CD8-positive, alpha-beta memory T cell (primary cell): Measurements from ENCODE around the gene DOCK9. TPM values are rescaled to one million over a fixed set of nuclear protein-coding genes. Genes with fewer than 3 reads are reported as not detected.
A peak's percentile ranks its signal among the peaks of the same experiment; 100 is the strongest.

Experiments
- CTCF ChIA-PET: fragments of 350-600 bp; sonication (Branson Sonifier 250); formaldehyde crosslinking; loops from one replicate; lab custom pipeline; 2021; ENCODE audit warnings: antibody characterized with exemption; lab: Charles Lee
- POLR2A ChIA-PET: fragments of 350-600 bp; sonication (Branson Sonifier 250); formaldehyde crosslinking; loops from one replicate; lab custom pipeline; 2021; ENCODE audit warnings: antibody characterized with exemption; lab: Charles Lee
- DNase-seq, 5 donors: peaks; one replicate each; pipeline versions ENCODE4 v3.0.0 to v3.0.0-alpha.2; 2020 to 2022; ENCODE audit warnings: mixed read lengths in 1 of 5
- H3K27ac ChIP-seq: one replicate; pipeline ENCODE4 v1.7.0; 2013; ENCODE audit warnings: low read depth, mild to moderate bottlenecking, low read length, moderate library complexity
- H3K27me3 ChIP-seq: 2 replicates; pipeline ENCODE4 v1.7.0; 2013; ENCODE audit warnings: low read length, mild to moderate bottlenecking; ENCODE audit not compliant: insufficient read depth, poor library complexity, severe bottlenecking
- H3K36me3 ChIP-seq: 2 replicates; pipeline ENCODE4 v1.7.0; 2013; ENCODE audit warnings: mild to moderate bottlenecking, low read length, moderate library complexity; ENCODE audit not compliant: insufficient read depth
- H3K4me1 ChIP-seq: 2 replicates; pipeline ENCODE4 v1.7.0; 2013; ENCODE audit warnings: mild to moderate bottlenecking, low read length, moderate library complexity; ENCODE audit not compliant: insufficient read depth
- H3K4me3 ChIP-seq: 2 replicates; pipeline ENCODE4 v1.7.0; 2013; ENCODE audit warnings: mild to moderate bottlenecking, low read length
- H3K9me3 ChIP-seq: 2 replicates; pipeline ENCODE4 v1.7.0; 2013; ENCODE audit warnings: mild to moderate bottlenecking, low read length
- H3K27ac Mint-ChIP-seq, 8 donors: one replicate each; pipeline ENCODE4 v1.8.0; 2020 to 2021; ENCODE audit warnings: mixed read lengths in 8 of 8, mild to moderate bottlenecking in 6 of 8, inconsistent platforms in 3 of 8, moderate library complexity in 3 of 8
- H3K27me3 Mint-ChIP-seq, 2 donors: one replicate each; pipeline ENCODE4 v1.8.0; 2020 to 2021; ENCODE audit warnings: mixed read lengths in 2 of 2, mild to moderate bottlenecking in 1 of 2, moderate library complexity in 1 of 2
- H3K36me3 Mint-ChIP-seq, 3 donors: one replicate each; pipeline ENCODE4 v1.8.0; 2020 to 2021; ENCODE audit warnings: mixed read lengths in 3 of 3, inconsistent platforms in 1 of 3, mild to moderate bottlenecking in 1 of 3
- H3K4me1 Mint-ChIP-seq, 3 donors: one replicate each; pipeline ENCODE4 v1.8.0; 2020 to 2021; ENCODE audit warnings: mixed read lengths in 3 of 3, inconsistent platforms in 1 of 3, mild to moderate bottlenecking in 1 of 3
- H3K4me3 Mint-ChIP-seq, 7 donors: one replicate each; pipeline ENCODE4 v1.8.0; 2020 to 2021; ENCODE audit warnings: mixed read lengths in 7 of 7, mild to moderate bottlenecking in 6 of 7, moderate library complexity in 4 of 7, inconsistent platforms in 2 of 7
- H3K9me3 Mint-ChIP-seq, 5 donors: one replicate each; pipeline ENCODE4 v1.8.0; 2020 to 2022; ENCODE audit warnings: mixed read lengths in 5 of 5, mild to moderate bottlenecking in 3 of 5, moderate library complexity in 2 of 5, inconsistent platforms in 1 of 5
- polyA plus RNA-seq: library from polyadenylated mRNA; unstranded; fragments of 300-500 nt; fragmentation: Illumina TruSeq; gene quantifications from one replicate; pipeline ENCODE4 v1.2.3, GENCODE V29; 2021
- total RNA-seq, 2 experiments: library from RNA; stranded (reverse); gene quantifications; one replicate each; pipeline ENCODE4 v1.2.3, GENCODE V29; 2021

DOCK9 gene
- total and polyA plus RNA-seq, 3 experiments from 2014 or later = 23.9 to 38.9 (median 35.4) TPM

GRCh38 chr13:98960606-98961502, 17.0 kb downstream of the DOCK9 start:
- Histone ChIP-seq H3K9me3 (no peaks in the 10 kb centered on the region), H3K4me3 (no peak overlapping the region), H3K36me3 (no peaks in the 10 kb centered on the region), H3K4me1 (no peaks in the 10 kb centered on the region), H3K27me3 (no peaks in the 10 kb centered on the region), H3K27ac (no peak overlapping the region)
- H3K4me3 Mint-ChIP-seq = peak overlapping the region in 1 of 7 donors; percentile 44
- H3K27ac Mint-ChIP-seq = no peak overlapping the region
- DNase-seq = no peak
- ChIA-PET CTCF (no interaction called here), POLR2A (interaction anchor here (0.5 to 0.6 kb wide), 2 partner anchors 76 to 391 kb away, joined by 4 read pairs; no protein-coding TSS in a partner anchor)
- peaks cover 11 to 35% (median 25%) of the 10 kb centered on the region in 3 donors for H3K4me1 Mint-ChIP-seq
- H3K36me3 Mint-ChIP-seq = peaks cover 2 to 5% (median 4%) of the 10 kb centered on the region in 3 donors
- H3K27me3 Mint-ChIP-seq = no peaks in the 10 kb centered on the region
- no peaks in the 10 kb centered on the region for H3K9me3 Mint-ChIP-seq

DNA sequence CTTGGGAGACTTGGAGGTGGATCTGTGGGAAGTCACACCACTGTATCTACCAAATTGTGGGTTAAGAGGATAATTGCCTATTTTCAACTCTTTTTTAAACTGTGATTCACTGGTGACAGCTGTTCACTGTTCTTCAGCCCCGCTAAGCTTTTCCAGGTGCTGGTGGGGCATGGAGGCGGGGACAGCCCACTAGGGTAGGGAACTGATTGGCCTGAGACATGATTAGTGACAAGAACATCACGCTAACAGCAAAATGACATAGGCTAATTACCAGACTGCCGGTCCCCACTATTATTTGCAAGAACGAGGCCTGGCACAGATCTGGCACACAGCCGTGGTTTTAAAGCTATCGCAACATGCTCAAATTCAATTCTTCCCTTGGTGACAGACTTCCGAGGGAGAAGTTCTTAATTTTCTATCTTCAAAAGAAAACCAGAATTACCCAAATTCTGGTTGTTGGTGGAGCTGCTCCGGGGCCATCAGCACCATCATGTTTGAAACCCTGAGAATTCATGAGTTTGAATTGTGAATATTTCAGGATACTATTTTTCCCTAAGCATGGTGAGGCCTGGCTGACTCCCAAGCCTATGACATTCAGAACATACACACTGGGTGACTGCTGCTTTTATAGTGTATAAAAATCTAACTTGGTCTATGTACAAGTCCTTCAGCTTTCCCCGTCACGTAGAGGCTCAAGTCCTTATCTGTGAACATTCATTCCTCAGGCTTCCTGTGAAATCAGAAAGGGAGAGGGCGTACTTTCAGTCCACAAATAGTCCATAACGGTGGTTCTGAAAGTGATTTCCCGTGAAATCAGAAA, 17.9 kb downstream of the DOCK9 start:
- POLR2A ChIA-PET = interaction anchor here (0.5 kb wide), 1 partner anchor 75 kb away, joined by 4 read pairs; no protein-coding TSS in a partner anchor
- Mint-ChIP-seq H3K9me3 (no peaks in the 10 kb centered on the region), H3K4me1 (peaks cover 10 to 34% (median 22%) of the 10 kb centered on the region in 3 donors), H3K27me3 (no peaks in the 10 kb centered on the region), H3K27ac (no peak overlapping the region), H3K4me3 (no peak overlapping the region), H3K36me3 (peaks cover 4 to 8% (median 5%) of the 10 kb centered on the region in 3 donors)
- no peak for DNase-seq
- CTCF ChIA-PET = no interaction called here
- Histone ChIP-seq H3K27me3 (no peaks in the 10 kb centered on the region), H3K27ac (no peak overlapping the region), H3K36me3 (no peaks in the 10 kb centered on the region), H3K4me1 (no peaks in the 10 kb centered on the region), H3K4me3 (no peak overlapping the region), H3K9me3 (no peaks in the 10 kb centered on the region)

DNA sequence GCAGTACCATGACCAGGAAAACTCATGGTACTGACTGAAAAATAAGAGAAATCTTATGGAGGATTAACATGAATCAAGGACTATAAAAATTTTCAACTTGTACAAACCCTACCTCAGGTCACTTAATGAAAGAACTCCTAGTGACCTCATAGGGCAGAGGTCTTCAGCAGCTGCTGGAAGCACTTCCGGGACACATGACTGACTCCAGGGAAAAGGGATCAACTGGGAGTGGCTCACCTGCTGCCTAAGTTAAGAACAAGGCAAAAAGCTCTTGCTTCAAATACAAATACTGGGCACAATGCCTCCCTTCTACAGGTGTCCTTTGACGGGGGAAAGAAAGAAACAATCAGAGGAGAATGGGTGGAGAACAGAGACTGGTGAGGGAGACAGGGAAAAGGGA, 18.6 kb downstream of the DOCK9 start:
- H3K4me1 ChIP-seq = no peaks in the 10 kb centered on the region
- no peaks in the 10 kb centered on the region for H3K27me3 ChIP-seq
- no peaks in the 10 kb centered on the region for H3K9me3 ChIP-seq
- Mint-ChIP-seq H3K4me1 (peaks cover 10 to 36% (median 22%) of the 10 kb centered on the region in 3 donors), H3K36me3 (peaks cover 3 to 10% (median 5%) of the 10 kb centered on the region in 3 donors), H3K27me3 (no peaks in the 10 kb centered on the region), H3K4me3 (no peak overlapping the region), H3K9me3 (no peaks in the 10 kb centered on the region), H3K27ac (peak overlapping the region in 1 of 8 donors; percentile 73)
- DNase-seq = no peak
- no peak overlapping the region for H3K27ac ChIP-seq
- H3K36me3 ChIP-seq = no peaks in the 10 kb centered on the region
- POLR2A ChIA-PET = no interaction called here
- CTCF ChIA-PET = no interaction called here
- no peak overlapping the region for H3K4me3 ChIP-seq

GRCh38 chr13:98958443-98958794, 19.4 kb downstream of the DOCK9 start:
- Mint-ChIP-seq H3K4me3 (no peak overlapping the region), H3K9me3 (no peaks in the 10 kb centered on the region), H3K27ac (no peak overlapping the region), H3K27me3 (no peaks in the 10 kb centered on the region), H3K36me3 (peaks cover 3 to 19% (median 5%) of the 10 kb centered on the region in 3 donors), H3K4me1 (peaks cover 10 to 39% (median 27%) of the 10 kb centered on the region in 3 donors)
- H3K4me1 ChIP-seq = no peaks in the 10 kb centered on the region
- POLR2A ChIA-PET = no interaction called here
- no peak overlapping the region for H3K27ac ChIP-seq
- H3K4me3 ChIP-seq = no peak overlapping the region
- no peaks in the 10 kb centered on the region for H3K9me3 ChIP-seq
- H3K36me3 ChIP-seq = no peaks in the 10 kb centered on the region
- H3K27me3 ChIP-seq = no peaks in the 10 kb centered on the region
- CTCF ChIA-PET = no interaction called here
- DNase-seq = no peak

- Mint-ChIP-seq H3K36me3 (peaks cover 3 to 24% (median 5%) of the 10 kb centered on the region in 3 donors), H3K4me3 (no peak overlapping the region), H3K9me3 (no peaks in the 10 kb centered on the region), H3K4me1 (peaks cover 10 to 39% (median 27%) of the 10 kb centered on the region in 3 donors), H3K27ac (peak overlapping the region in 1 of 8 donors; percentile 75), H3K27me3 (no peaks in the 10 kb centered on the region)
- H3K4me3 ChIP-seq = no peak overlapping the region
- H3K27ac ChIP-seq = no peak overlapping the region
- H3K9me3 ChIP-seq = no peaks in the 10 kb centered on the region
- no peaks in the 10 kb centered on the region for H3K4me1 ChIP-seq
- ChIA-PET CTCF (no interaction called here), POLR2A (no interaction called here)
- H3K36me3 ChIP-seq = no peaks in the 10 kb centered on the region
- DNase-seq = no peak
- H3K27me3 ChIP-seq = no peaks in the 10 kb centered on the region
Observed at GRCh38 chr13:98957731-98958442, 20.0 kb downstream of the DOCK9 start.

DNA sequence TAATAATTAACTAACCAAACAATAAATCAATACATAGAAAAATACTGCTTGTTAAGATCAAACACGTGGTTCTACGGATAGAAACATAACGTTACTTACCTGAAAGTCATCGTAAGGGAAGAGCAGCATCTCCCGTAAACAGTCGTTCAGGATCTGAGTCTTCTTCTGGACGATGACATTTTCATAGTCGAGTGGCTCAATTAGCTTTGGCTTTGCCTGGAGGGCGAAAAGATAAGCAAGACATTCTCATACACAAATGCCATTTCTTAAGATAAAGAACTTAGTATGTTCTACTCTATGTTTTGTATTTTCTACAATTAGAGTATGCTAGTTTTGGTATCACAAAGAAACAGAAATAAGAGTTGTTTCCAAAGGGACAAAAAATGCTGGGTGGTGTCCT, 22.5 kb downstream of the DOCK9 start:
- Histone ChIP-seq H3K4me1 (no peaks in the 10 kb centered on the region), H3K9me3 (no peaks in the 10 kb centered on the region), H3K27ac (no peak overlapping the region), H3K4me3 (no peak overlapping the region), H3K36me3 (no peaks in the 10 kb centered on the region), H3K27me3 (no peaks in the 10 kb centered on the region)
- DNase-seq = no peak
- Mint-ChIP-seq H3K4me3 (no peak overlapping the region), H3K36me3 (peaks cover 3 to 31% (median 8%) of the 10 kb centered on the region in 3 donors), H3K9me3 (no peaks in the 10 kb centered on the region), H3K4me1 (peaks cover 13 to 25% (median 22%) of the 10 kb centered on the region in 3 donors), H3K27ac (no peak overlapping the region), H3K27me3 (no peaks in the 10 kb centered on the region)
- CTCF ChIA-PET = no interaction called here
- POLR2A ChIA-PET = interaction anchor here (0.5 kb wide), 1 partner anchor 926 kb away, joined by 3 read pairs; no protein-coding TSS in a partner anchor

DNA sequence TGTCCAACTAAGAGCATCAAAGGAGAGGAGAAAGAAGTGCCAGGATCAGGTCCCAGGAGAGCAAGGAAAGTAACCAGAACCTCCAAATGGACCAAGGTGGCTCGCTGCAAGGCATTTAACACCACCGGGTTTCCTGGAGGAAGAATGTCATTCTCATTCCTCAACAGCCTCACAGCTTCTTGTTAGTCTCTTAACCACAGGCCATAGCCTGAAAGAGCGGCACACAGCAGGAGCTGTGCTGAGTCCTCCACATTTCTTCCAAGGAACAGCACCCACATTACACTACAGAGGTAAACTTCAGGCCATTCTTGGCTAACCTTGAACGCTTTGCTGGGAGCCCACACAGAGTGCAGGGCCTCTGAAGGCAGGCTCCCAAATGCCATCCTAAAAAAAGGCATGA, 23.6 kb downstream of the DOCK9 start:
- H3K36me3 Mint-ChIP-seq = peaks cover 9 to 36% (median 13%) of the 10 kb centered on the region in 3 donors
- H3K4me1 Mint-ChIP-seq = peaks cover 15 to 25% (median 22%) of the 10 kb centered on the region in 3 donors
- H3K27me3 Mint-ChIP-seq = no peaks in the 10 kb centered on the region
- no peak overlapping the region for H3K4me3 Mint-ChIP-seq
- ChIA-PET POLR2A (interaction anchor here (0.7 kb wide), 1 partner anchor 756 kb away, joined by 3 read pairs; no protein-coding TSS in a partner anchor), CTCF (no interaction called here)
- Histone ChIP-seq H3K27ac (no peak overlapping the region), H3K9me3 (no peaks in the 10 kb centered on the region), H3K27me3 (no peaks in the 10 kb centered on the region), H3K4me1 (no peaks in the 10 kb centered on the region), H3K4me3 (no peak overlapping the region), H3K36me3 (no peaks in the 10 kb centered on the region)
- H3K9me3 Mint-ChIP-seq = no peaks in the 10 kb centered on the region
- no peak overlapping the region for H3K27ac Mint-ChIP-seq
- DNase-seq = no peak
